ENCODE results near the gene SERP2.

The SERP2 gene

GRCh38 chr13:44416744-44417143, 43.1 kb downstream of the SERP2 start:
- Histone ChIP-seq H3K9ac (ENCODE audit: low read depth, low read length) (no peak overlapping the region), H3K4me1 (ENCODE audit: control insufficient read depth, insufficient read depth, low read length) (peaks cover 21% of the 10 kb centered on the region), H3K27me3 (ENCODE audit: control insufficient read depth, insufficient read depth, low read length) (peaks cover 9% of the 10 kb centered on the region), H3K4me3 (ENCODE audit: low read depth, low read length) (no peak overlapping the region), H3K9me3 (ENCODE audit: control insufficient read depth, insufficient read depth, low read length) (no peaks in the 10 kb centered on the region), H3K36me3 (ENCODE audit: control insufficient read depth, insufficient read depth, low read length) (no peaks in the 10 kb centered on the region)

- Histone ChIP-seq H3K36me3 (ENCODE audit: control insufficient read depth, insufficient read depth, low read length) (no peaks in the 10 kb centered on the region), H3K27me3 (ENCODE audit: control insufficient read depth, insufficient read depth, low read length) (peaks cover 11% of the 10 kb centered on the region), H3K9me3 (ENCODE audit: control insufficient read depth, insufficient read depth, low read length) (no peaks in the 10 kb centered on the region), H3K9ac (ENCODE audit: low read depth, low read length) (no peak overlapping the region), H3K4me1 (ENCODE audit: control insufficient read depth, insufficient read depth, low read length) (peaks cover 16% of the 10 kb centered on the region), H3K4me3 (ENCODE audit: low read depth, low read length) (no peak overlapping the region)
These were observed 43.8 kb downstream of the SERP2 start for GRCh38 chr13:44417446-44417845.

- H3K36me3 ChIP-seq (ENCODE audit: control insufficient read depth, insufficient read depth, low read length) = no peaks in the 10 kb centered on the region
- peaks cover 16% of the 10 kb centered on the region for H3K4me1 ChIP-seq (ENCODE audit: control insufficient read depth, insufficient read depth, low read length)
- H3K27me3 ChIP-seq (ENCODE audit: control insufficient read depth, insufficient read depth, low read length) = peaks cover 13% of the 10 kb centered on the region
- H3K9me3 ChIP-seq (ENCODE audit: control insufficient read depth, insufficient read depth, low read length) = no peaks in the 10 kb centered on the region
- no peak overlapping the region for H3K9ac ChIP-seq (ENCODE audit: low read depth, low read length)
- no peak overlapping the region for H3K4me3 ChIP-seq (ENCODE audit: low read depth, low read length)
These were observed 44.3 kb downstream of the SERP2 start for GRCh38 chr13:44417876-44418275.

GRCh38 chr13:44420376-44421220, 47.0 kb downstream of the SERP2 start:
- H3K4me3 ChIP-seq (ENCODE audit: low read depth, low read length) = no peak overlapping the region
- H3K4me1 ChIP-seq (ENCODE audit: control insufficient read depth, insufficient read depth, low read length) = peaks cover 12% of the 10 kb centered on the region
- H3K9ac ChIP-seq (ENCODE audit: low read depth, low read length) = no peak overlapping the region
- no peaks in the 10 kb centered on the region for H3K9me3 ChIP-seq (ENCODE audit: control insufficient read depth, insufficient read depth, low read length)
- peaks cover 13% of the 10 kb centered on the region for H3K27me3 ChIP-seq (ENCODE audit: control insufficient read depth, insufficient read depth, low read length)
- H3K36me3 ChIP-seq (ENCODE audit: control insufficient read depth, insufficient read depth, low read length) = no peaks in the 10 kb centered on the region

GRCh38 chr13:44421853-44422525, 48.4 kb downstream of the SERP2 start:
- peaks cover 10% of the 10 kb centered on the region for H3K27me3 ChIP-seq (ENCODE audit: control insufficient read depth, insufficient read depth, low read length)
- no peak overlapping the region for H3K4me3 ChIP-seq (ENCODE audit: low read depth, low read length)
- H3K4me1 ChIP-seq (ENCODE audit: control insufficient read depth, insufficient read depth, low read length) = peaks cover 6% of the 10 kb centered on the region
- no peak overlapping the region for H3K9ac ChIP-seq (ENCODE audit: low read depth, low read length)
- no peaks in the 10 kb centered on the region for H3K36me3 ChIP-seq (ENCODE audit: control insufficient read depth, insufficient read depth, low read length)
- no peaks in the 10 kb centered on the region for H3K9me3 ChIP-seq (ENCODE audit: control insufficient read depth, insufficient read depth, low read length)

GRCh38 chr13:44422755-44423643, 49.4 kb downstream of the SERP2 start:
- Histone ChIP-seq H3K4me3 (ENCODE audit: low read depth, low read length) (no peak overlapping the region), H3K9ac (ENCODE audit: low read depth, low read length) (no peak overlapping the region), H3K4me1 (ENCODE audit: control insufficient read depth, insufficient read depth, low read length) (peaks cover 4% of the 10 kb centered on the region), H3K9me3 (ENCODE audit: control insufficient read depth, insufficient read depth, low read length) (no peaks in the 10 kb centered on the region), H3K27me3 (ENCODE audit: control insufficient read depth, insufficient read depth, low read length) (peaks cover 10% of the 10 kb centered on the region), H3K36me3 (ENCODE audit: control insufficient read depth, insufficient read depth, low read length) (no peaks in the 10 kb centered on the region)

DNA sequence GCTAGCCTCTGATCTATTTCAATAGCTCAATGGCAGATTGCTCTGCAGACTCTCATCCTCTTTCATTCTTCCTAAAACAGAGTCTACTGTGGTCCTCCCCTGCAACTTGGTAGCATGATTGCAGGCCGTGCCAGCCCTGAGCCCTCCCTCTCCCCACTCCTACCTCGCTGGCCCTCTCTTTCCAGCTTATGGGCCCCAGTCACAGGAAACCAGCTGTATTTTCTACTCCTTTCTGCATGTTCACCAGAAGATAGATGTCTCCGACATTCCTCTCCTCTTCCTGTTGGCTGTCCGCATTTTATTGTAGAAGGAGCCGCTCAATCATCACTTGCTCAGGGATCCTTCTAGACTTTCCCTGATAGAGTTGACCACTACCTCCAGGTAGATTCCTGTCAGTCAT, 50.2 kb downstream of the SERP2 start:
- Histone ChIP-seq H3K27me3 (ENCODE audit: control insufficient read depth, insufficient read depth, low read length) (peaks cover 10% of the 10 kb centered on the region), H3K9ac (ENCODE audit: low read depth, low read length) (no peak overlapping the region), H3K9me3 (ENCODE audit: control insufficient read depth, insufficient read depth, low read length) (no peaks in the 10 kb centered on the region), H3K4me1 (ENCODE audit: control insufficient read depth, insufficient read depth, low read length) (peaks cover 4% of the 10 kb centered on the region), H3K36me3 (ENCODE audit: control insufficient read depth, insufficient read depth, low read length) (no peaks in the 10 kb centered on the region), H3K4me3 (ENCODE audit: low read depth, low read length) (no peak overlapping the region)

DNA sequence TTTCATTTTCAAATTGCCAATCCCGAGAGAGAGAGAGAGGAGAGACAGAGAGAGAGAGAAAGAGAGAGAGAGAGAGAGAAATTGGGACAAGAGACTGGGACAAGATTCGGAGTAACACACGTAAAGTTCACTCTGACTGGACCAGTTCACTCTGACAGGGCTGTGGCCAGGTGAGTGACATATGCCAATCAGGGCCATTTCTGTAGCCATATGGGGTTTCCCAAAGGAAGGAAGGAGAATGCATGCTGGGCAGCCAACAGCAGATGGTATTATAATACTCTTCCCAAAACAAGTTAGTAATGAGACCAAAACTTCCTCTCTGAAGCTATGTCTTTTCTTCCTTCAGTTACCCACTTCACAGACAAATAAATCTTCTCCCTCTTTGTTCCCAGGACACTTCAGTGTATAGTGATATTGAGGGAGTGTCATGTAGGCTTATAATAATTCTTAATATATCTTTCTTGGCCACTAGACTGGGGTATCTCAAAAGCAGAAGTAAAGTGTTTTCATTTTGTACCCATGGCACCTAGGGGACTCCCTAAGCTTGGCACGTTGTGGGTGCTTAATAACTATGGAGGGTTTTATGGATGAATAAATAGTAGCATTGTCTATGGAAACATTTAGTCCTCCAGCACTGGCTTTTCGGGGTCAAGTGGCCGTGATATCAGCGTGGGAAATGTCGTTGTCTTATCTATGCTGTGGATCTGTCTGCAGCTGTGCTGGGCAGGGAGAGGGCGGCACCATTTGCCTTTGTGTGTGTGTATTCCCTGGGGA, 51.6 kb downstream of the SERP2 start:
- Histone ChIP-seq H3K9ac (ENCODE audit: low read depth, low read length) (no peak overlapping the region), H3K4me3 (ENCODE audit: low read depth, low read length) (no peak overlapping the region), H3K4me1 (ENCODE audit: control insufficient read depth, insufficient read depth, low read length) (peaks cover 3% of the 10 kb centered on the region), H3K36me3 (ENCODE audit: control insufficient read depth, insufficient read depth, low read length) (no peaks in the 10 kb centered on the region), H3K9me3 (ENCODE audit: control insufficient read depth, insufficient read depth, low read length) (no peaks in the 10 kb centered on the region), H3K27me3 (ENCODE audit: control insufficient read depth, insufficient read depth, low read length) (peaks cover 10% of the 10 kb centered on the region)

GRCh38 chr13:44425815-44426078, 52.1 kb downstream of the SERP2 start:
- H3K27me3 ChIP-seq (ENCODE audit: control insufficient read depth, insufficient read depth, low read length) = peaks cover 10% of the 10 kb centered on the region
- no peak overlapping the region for H3K9ac ChIP-seq (ENCODE audit: low read depth, low read length)
- no peaks in the 10 kb centered on the region for H3K4me1 ChIP-seq (ENCODE audit: control insufficient read depth, insufficient read depth, low read length)
- no peaks in the 10 kb centered on the region for H3K9me3 ChIP-seq (ENCODE audit: control insufficient read depth, insufficient read depth, low read length)
- no peaks in the 10 kb centered on the region for H3K36me3 ChIP-seq (ENCODE audit: control insufficient read depth, insufficient read depth, low read length)
- no peak overlapping the region for H3K4me3 ChIP-seq (ENCODE audit: low read depth, low read length)

- peaks cover 9% of the 10 kb centered on the region for H3K27me3 ChIP-seq (ENCODE audit: control insufficient read depth, insufficient read depth, low read length)
- H3K36me3 ChIP-seq (ENCODE audit: control insufficient read depth, insufficient read depth, low read length) = no peaks in the 10 kb centered on the region
- H3K4me1 ChIP-seq (ENCODE audit: control insufficient read depth, insufficient read depth, low read length) = no peaks in the 10 kb centered on the region
- H3K4me3 ChIP-seq (ENCODE audit: low read depth, low read length) = no peak overlapping the region
- no peaks in the 10 kb centered on the region for H3K9me3 ChIP-seq (ENCODE audit: control insufficient read depth, insufficient read depth, low read length)
- no peak overlapping the region for H3K9ac ChIP-seq (ENCODE audit: low read depth, low read length)
These were observed 52.8 kb downstream of the SERP2 start for GRCh38 chr13:44426461-44426860.

- Histone ChIP-seq H3K4me1 (ENCODE audit: control insufficient read depth, insufficient read depth, low read length) (peaks cover 3% of the 10 kb centered on the region), H3K27me3 (ENCODE audit: control insufficient read depth, insufficient read depth, low read length) (no peaks in the 10 kb centered on the region)
These were observed 55.7 kb downstream of the SERP2 start for GRCh38 chr13:44429311-44429710.

More at GRCh38 chr13:44429311-44429710, 55.7 kb downstream of the SERP2 start:
- no peaks in the 10 kb centered on the region for H3K9me3 ChIP-seq (ENCODE audit: control insufficient read depth, insufficient read depth, low read length)
- H3K4me3 ChIP-seq (ENCODE audit: low read depth, low read length) = no peak overlapping the region
- no peak overlapping the region for H3K9ac ChIP-seq (ENCODE audit: low read depth, low read length)
- peaks cover 9% of the 10 kb centered on the region for H3K36me3 ChIP-seq (ENCODE audit: control insufficient read depth, insufficient read depth, low read length)

Data from iPS-15b (cell line).